ENCODE measurements around the gene GNAT3.

The GNAT3 gene

GRCh38 chr7:80460857-80461256 lies 51.0 kb downstream of the GNAT3 start:
- no peak for DNase-seq

- no peak for DNase-seq
These were observed 51.9 kb downstream of the GNAT3 start for GRCh38 chr7:80459776-80460510.

DNA sequence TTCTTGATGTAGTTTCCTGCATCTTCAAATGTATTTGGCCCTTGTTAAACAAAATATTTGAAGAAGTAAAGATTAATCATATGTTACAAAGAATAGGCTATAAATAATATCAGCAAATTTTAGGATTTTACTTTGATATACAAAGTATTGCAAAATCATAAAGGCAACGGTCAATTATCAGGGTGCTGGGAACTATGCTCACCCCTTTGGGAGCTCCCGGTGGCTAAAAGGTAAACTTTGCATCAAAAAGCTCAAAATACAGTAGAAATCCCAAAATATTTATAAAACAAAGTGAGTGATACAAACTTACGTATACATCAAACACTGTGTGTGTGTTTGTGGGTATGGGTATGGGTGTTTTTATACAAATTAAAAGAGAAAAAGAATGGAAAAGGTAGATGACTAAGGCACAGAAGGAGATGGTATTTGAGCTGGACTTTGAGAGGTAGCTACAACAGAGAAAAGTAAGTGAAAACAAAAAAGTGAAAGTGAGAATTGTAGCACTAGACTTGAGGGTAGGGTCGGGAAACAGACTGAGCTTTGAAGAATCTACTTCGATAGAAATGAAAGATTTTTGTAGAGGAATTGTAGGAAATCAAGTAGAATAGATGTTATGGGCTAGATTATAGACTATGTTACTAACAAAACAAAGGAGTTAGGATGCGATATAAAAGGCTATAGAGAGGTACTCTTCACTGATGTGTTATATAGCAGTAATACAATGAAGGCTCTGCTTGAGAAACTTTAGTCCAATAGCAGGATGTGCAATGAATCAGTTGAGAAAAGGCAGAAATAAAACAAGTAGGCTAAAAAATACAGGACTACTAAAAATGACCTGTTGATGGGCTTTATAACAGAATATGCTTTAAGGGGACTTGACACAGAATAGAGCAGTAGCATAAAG lies 52.8 kb downstream of the GNAT3 start:
- no peak for DNase-seq

- DNase-seq = no peak
These were observed 58.0 kb downstream of the GNAT3 start for GRCh38 chr7:80453699-80454340.

DNA sequence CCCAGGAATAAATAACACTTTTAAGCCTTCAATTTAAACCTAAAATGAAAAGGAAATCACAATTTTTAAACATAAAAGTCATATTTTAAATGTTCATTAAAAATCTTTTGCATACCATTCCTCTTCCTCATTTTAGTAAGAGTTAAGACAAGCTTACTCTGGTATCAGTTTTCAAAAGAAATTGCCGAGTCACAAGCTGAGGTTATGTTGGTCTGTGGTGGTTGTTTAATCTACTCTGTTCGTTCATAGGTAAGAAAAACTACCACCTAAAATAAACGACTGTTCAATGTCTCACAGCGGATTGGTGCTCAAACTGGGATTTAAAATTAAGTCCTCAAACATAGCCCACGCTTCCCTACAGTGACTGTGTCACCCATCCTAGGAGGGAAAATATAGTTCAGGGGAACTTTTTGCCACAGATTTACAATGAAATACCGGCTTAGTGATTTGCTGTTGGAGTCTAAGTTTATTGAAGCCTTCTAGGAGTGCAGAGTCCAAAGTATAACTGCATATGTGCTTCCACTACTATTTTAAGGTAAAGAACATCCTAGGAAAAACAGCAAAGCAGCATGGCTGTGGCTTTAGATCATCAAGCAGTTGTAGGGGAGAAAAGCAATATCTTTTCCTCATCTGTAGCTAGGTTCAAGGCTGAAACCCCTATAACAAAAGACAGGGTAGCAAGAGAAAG lies 61.1 kb downstream of the GNAT3 start:
- no peak for DNase-seq

GRCh38 chr7:80449836-80450235 lies 62.0 kb downstream of the GNAT3 start:
- DNase-seq = no peak

DNA sequence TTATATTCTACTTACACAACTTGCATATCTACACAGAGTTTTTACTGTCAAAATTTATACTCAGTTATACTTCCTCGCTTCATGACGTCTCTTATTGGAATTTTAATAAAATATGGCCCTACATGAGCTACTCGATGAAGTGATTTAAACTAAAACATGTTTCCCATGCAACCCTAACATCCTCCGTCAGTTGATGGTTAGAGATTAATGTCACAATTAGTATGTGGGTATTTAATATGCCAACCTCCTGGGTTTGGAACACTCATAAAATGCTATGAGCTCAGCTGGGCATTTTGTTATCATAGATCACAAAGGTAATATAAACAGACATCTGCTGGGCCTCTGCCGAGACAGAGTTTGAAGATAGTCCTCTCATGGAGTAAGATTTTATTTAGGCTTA lies 66.5 kb downstream of the GNAT3 start:
- no peak for DNase-seq

- DNase-seq = no peak
These were observed 67.1 kb downstream of the GNAT3 start for GRCh38 chr7:80444811-80445210.

DNA sequence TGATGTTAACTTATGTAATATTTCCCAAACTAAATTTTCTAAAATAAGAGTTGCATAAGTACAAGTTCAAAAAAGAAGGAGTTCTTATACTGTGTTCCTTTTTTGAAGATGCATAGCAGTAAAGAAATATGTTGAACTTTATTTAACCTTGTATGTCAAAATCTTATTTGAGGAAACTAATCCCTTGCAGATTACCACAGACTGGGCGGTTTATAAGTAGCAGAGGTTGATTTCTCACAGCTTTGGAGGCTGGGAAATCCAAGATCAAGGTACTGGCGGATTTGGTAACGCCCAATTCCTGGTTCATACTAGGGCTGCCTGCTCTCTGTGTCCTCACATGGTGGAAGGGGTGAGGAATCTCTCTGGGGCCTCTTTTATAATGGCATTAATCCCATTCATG lies 68.5 kb downstream of the GNAT3 start:
- DNase-seq = no peak

DNA sequence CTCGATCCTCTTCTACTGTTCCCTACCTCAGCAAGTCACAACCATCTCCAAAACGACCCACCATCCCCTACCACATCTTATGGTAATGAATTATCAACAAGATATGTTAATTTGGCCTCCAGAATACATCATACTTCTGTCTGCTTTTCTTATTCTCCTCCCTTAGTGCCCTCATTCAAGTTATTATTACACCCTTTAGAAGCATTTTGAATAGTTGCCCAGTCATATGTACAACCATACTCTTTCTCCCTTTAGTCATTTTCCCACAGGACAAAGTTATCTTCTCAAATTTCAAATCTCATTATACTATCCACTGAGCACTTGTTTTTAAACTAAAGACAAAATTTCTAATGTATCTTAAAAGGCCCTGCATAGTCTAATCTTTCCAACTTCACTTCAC lies 71.0 kb downstream of the GNAT3 start:
- DNase-seq = no peak

DNA sequence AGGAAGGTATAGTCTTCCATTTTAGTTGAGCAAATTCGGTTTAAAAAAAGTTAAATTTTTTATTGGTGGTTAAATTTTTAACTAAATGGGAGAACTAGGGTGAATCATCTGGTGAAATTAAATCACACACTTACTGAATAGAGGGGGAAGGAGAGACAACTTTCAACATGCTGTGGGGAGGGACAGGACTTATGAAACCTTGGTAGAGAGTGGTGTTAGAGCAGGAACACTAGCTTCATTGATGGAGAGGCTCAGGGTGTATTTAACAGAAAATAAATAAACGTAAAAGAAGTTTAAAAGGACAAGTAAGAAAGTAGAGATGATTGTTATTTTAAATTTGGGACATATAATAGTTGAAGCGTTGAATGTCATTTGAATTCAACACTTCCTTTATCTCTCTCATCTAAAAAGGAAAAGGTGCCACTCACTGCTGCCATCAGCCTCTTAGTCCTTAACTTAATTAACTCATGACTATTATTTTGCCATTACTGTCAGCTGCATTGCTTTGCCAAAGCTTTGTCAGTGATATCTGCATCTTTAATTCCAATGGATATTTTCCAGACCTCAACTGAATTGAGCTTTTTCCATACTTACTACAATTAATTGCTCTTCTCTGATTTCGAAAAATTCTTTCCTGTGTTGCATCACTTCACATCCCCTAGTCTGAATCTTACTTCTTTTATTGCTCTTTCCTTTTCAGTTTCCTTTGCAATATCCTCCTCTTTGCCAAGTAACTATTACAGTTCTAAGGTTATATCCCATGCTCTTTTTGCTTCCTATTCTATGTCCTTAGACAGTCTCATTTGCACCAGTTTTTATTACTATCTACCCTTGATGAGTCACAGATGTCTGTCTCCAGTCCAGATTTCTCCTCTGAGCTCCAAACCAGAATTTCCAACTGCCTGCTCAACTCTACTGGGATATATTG lies 71.7 kb downstream of the GNAT3 start:
- DNase-seq = peak; percentile 60

- DNase-seq = no peak
These were observed 76.3 kb downstream of the GNAT3 start for GRCh38 chr7:80435521-80435920.

DNA sequence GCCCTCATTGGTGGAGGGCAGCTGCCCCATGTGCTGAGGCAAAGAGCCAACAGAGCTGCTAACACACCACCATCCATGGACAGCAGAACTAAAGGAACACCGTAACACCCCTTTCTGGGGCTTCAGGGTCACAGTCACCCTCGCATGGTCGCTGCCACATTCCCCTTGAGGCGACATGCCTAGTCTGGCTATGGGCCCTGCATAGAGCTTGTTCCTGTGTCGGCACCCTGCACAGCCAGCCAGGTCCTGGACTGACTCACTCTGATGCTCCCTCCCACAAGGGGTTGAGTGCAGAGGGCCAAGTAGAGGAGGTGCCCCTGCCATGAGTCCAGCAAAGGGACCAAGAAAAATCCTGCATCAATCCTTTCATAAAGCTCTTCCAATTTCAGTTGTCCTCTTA lies 77.8 kb downstream of the GNAT3 start:
- no peak for DNase-seq

DNA sequence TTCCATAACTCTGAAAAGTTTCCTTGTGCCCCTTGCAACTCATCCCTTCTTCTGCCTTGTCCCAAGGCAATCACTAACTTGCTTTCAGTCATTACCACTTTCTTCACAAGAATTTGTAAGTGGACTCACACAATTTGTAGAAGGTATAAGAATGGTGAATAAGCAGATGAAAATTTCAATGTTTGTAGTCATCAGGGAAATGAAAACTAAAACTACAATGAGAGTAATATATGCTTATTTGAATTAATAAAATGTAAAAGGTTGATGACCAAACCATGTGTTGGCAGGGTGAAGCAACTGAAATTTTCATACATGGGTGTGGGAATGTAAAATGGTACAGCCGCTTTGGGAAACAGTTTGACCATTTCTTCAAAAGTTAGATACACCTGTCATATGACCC lies 79.7 kb downstream of the GNAT3 start:
- DNase-seq = no peak

- no peak for DNase-seq
These were observed 82.7 kb downstream of the GNAT3 start for GRCh38 chr7:80429181-80429580.

- peak; percentile 46 for DNase-seq
These were observed 83.5 kb downstream of the GNAT3 start for GRCh38 chr7:80428161-80429054.

DNA sequence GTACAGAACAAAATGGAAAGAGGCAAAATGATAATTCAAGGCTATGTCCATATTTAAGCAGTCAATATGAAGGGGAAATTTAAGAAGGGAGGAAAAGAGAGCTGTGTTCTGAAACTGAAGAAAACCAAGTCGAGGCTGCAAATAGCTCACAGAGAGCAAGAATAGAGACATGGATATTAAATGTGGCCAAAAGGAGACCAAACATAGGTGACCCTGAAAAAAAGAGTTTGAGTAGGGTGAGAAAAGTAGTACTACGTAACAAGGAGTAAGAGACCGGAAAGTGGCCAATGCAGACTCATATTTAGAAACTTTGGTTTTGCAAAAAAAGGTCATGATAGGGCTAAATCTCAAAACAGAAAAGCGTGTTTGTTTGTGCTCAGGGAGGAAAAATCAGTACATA lies 84.6 kb downstream of the GNAT3 start:
- no peak for DNase-seq

DNA sequence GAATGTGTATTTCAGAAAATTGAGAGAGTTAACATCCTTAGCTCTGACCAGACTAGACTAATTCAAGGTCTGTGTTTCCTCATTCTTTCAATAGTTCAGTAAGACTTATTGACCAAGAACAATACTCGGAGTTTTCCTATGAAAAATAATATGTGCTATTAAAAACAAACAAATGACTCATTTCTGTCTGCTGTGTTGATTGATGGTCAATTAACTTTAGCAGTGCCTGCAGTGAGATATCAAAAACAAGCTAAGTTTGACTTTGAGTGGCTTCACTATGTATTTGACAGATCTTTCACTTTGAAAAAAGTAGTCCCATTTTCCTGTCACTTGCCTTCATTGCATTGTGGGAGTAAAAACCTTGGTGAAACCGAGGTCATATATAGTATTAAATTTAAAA lies 91.0 kb downstream of the GNAT3 start:
- no peak for DNase-seq

DNA sequence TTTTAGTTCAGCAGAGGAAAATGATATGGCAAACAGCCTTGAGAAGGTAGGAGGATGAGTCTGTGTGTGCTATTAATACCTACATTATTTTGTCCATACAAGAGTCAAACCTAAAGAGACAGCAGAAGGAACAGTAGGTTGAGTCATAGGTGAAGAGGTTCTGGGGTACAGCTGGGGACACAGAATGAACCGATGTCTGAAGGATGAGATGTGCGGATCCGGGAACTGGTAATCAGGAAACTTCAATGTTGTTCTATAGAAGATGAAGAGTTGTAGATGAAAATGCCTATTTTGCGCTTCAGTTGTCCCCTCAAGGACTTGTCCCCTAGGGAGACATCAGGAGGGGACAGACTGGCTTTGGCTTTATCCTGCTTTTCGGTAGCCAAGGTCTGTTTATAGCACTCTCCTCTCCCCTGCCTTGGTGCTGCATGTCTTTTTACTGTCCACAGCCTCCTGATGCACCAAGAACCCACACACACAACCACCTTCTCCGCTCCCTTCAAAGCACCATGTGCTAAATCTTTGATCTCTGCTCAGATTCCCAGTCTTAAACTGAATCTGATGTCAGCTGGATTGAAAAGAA lies 94.6 kb downstream of the GNAT3 start:
- no peak for DNase-seq

- DNase-seq = no peak
These were observed 96.3 kb downstream of the GNAT3 start for GRCh38 chr7:80415522-80415921.

DNA sequence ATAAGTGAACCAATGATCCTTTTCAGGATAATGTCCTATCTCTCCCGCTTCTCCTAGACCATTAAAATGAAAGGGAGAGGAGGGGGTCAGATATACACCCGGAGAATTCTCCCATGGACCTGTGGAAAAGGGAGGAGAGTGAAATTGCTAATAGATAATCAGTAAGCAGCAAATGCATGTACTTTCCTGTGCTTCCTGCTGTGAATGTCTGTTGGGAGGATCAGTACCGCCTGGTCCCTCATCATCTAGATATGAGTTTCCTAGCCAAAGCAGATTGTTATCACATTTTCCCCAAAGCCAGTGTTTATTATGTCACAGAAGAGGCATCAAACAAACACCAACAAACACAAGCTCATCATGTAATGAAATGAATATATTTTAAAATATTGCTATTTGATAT lies 96.8 kb downstream of the GNAT3 start:
- no peak for DNase-seq

Data from femur (tissue), 1 donor.